H1 (cell line): ENCODE measurements around the gene MRPL45. TPM values are rescaled to one million over a fixed set of nuclear protein-coding genes. Genes with fewer than 3 reads are reported as not detected.
"Not testable (repeated sequence)": the region's sequence is repeated elsewhere in the genome, so short reads cannot be mapped to it uniquely, and the experiment has no call there.

Experiments used
- CTCF ChIA-PET: fragments of 300-600 bp; sonication (Branson Sonifier 250); formaldehyde crosslinking; loops from one replicate; lab custom pipeline; 2021; ENCODE audit not compliant: partially characterized antibody; lab: Charles Lee
- POLR2A ChIA-PET: fragments of 300-600 bp; sonication (Branson Sonifier 250); formaldehyde crosslinking; loops from one replicate; lab custom pipeline; 2021; ENCODE audit warnings: inconsistent platforms; ENCODE audit not compliant: partially characterized antibody; lab: Charles Lee
- DNase-seq, 2 experiments: peaks; one replicate each; pipeline versions ENCODE4 v3.0.0 to v3.0.0-alpha.2; 2010 to 2022; ENCODE audit warnings: low spot score in 2 of 2, low read depth in 1 of 2, mixed read lengths in 1 of 2
- FAIRE-seq: peaks from 2 replicates; lab custom pipeline; 2011; peaks lifted over from hg19 to GRCh38; lab: Jason Lieb, UNC
- H2AFZ ChIP-seq: 2 replicates; pipeline ENCODE4 v1.8.1; 2012; ENCODE audit warnings: low read length, inconsistent platforms
- H2AK5ac ChIP-seq: 2 replicates; pipeline ENCODE4 v1.6.1; 2013; ENCODE audit warnings: low read depth, low read length
- H2BK120ac ChIP-seq: replicated peaks from 2 replicates; pipeline ENCODE3; 2013; ENCODE audit warnings: low read depth, low read length, inconsistent platforms
- H2BK12ac ChIP-seq: 2 replicates; pipeline ENCODE4 v1.6.1; 2013; ENCODE audit warnings: low read depth, low read length
- H2BK15ac ChIP-seq: 2 replicates; pipeline ENCODE4 v1.6.1; 2013; ENCODE audit warnings: low read length
- H2BK20ac ChIP-seq: 2 replicates; pipeline ENCODE4 v1.6.1; 2013; ENCODE audit warnings: low read length
- H2BK5ac ChIP-seq: 2 replicates; pipeline ENCODE4 v1.6.1; 2013; ENCODE audit warnings: low read depth, low read length
- H3K14ac ChIP-seq: 2 replicates; pipeline ENCODE4 v1.6.1; 2013; ENCODE audit warnings: inconsistent platforms; ENCODE audit not compliant: insufficient read length
- H3K18ac ChIP-seq: 2 replicates; pipeline ENCODE4 v1.6.1; 2013; ENCODE audit warnings: low read length; ENCODE audit errors: extremely low read depth
- H3K23ac ChIP-seq: 2 replicates; pipeline ENCODE4 v1.6.1; 2013; ENCODE audit warnings: inconsistent platforms; ENCODE audit not compliant: insufficient read length
- H3K23me2 ChIP-seq: 2 replicates; pipeline ENCODE4 v1.6.1; 2013; ENCODE audit warnings: low read depth, low read length
- H3K27ac ChIP-seq: 2 replicates; pipeline ENCODE4 v1.6.1; 2011; ENCODE audit warnings: low read depth, low read length, inconsistent platforms
- H3K27me3 ChIP-seq, 4 experiments: replicated peaks in 1 of 4; 1 replicate in 1 of 4; 2 replicates in 3 of 4; pipeline versions ENCODE4 v1.6.1 to v1.8.1; 2011 to 2013; ENCODE audit warnings: low read length in 3 of 4, mild to moderate bottlenecking in 3 of 4, inconsistent platforms in 2 of 4, mixed read lengths in 2 of 4, moderate library complexity in 1 of 4; ENCODE audit not compliant: control insufficient read depth in 3 of 4, insufficient read depth in 3 of 4; ENCODE audit errors: extremely low read depth in 1 of 4
- H3K36me3 ChIP-seq, 4 experiments: 2 replicates each; pipeline versions ENCODE4 v1.6.1 to v1.8.1; 2011 to 2013; ENCODE audit warnings: mild to moderate bottlenecking in 4 of 4, low read length in 3 of 4, moderate library complexity in 2 of 4, control low read depth in 1 of 4, inconsistent platforms in 1 of 4; ENCODE audit not compliant: insufficient read depth in 4 of 4, control insufficient read depth in 2 of 4
- H3K4ac ChIP-seq: replicated peaks from 2 replicates; pipeline ENCODE3; 2013; ENCODE audit warnings: low read length, low read depth, mixed read lengths, inconsistent platforms; ENCODE audit not compliant: insufficient read length
- H3K4me1 ChIP-seq, 4 experiments: replicated peaks in 1 of 4; 1 replicate in 1 of 4; 2 replicates in 3 of 4; pipeline versions ENCODE4 v1.6.1 to v1.8.1; 2011 to 2013; ENCODE audit warnings: low read length in 3 of 4, inconsistent platforms in 2 of 4, mixed read lengths in 1 of 4; ENCODE audit not compliant: insufficient read depth in 4 of 4, control insufficient read depth in 3 of 4
- H3K4me2 ChIP-seq, 2 experiments: 2 replicates each; pipeline versions ENCODE4 v1.6.1 to v1.8.1; 2011 to 2013; ENCODE audit warnings: low read depth in 2 of 2, low read length in 2 of 2, control low read depth in 1 of 2, inconsistent platforms in 1 of 2, mild to moderate bottlenecking in 1 of 2; ENCODE audit not compliant: insufficient read depth in 1 of 2
- H3K4me3 ChIP-seq, 4 experiments: fragments of 200-600, 300-600 bp in 1 of 4; sonication (generic), shearing (Covaris generic), sonication (Bioruptor Twin) in 1 of 4; 2 replicates each; pipeline versions ENCODE4 v1.5.1 to v1.8.1; 2011 to 2016; ENCODE audit warnings: low read length in 4 of 4, low read depth in 3 of 4, control low read depth in 2 of 4, inconsistent platforms in 2 of 4, mild to moderate bottlenecking in 2 of 4, mixed read lengths in 1 of 4, moderate library complexity in 1 of 4; ENCODE audit not compliant: insufficient read depth in 2 of 4; ENCODE audit errors: extremely low read depth in 1 of 4
- H3K56ac ChIP-seq: replicated peaks from 2 replicates; pipeline ENCODE3; 2013; ENCODE audit warnings: low read depth, mild to moderate bottlenecking, mixed read lengths, low read length, inconsistent platforms; ENCODE audit not compliant: insufficient read length
- H3K79me1 ChIP-seq: 2 replicates; pipeline ENCODE4 v1.6.1; 2013; ENCODE audit warnings: low read depth, low read length, control low read depth
- H3K79me2 ChIP-seq, 2 experiments: 2 replicates each; pipeline versions ENCODE4 v1.6.1 to v1.8.1; 2012 to 2013; ENCODE audit warnings: low read length in 2 of 2, mild to moderate bottlenecking in 2 of 2, inconsistent platforms in 1 of 2; ENCODE audit not compliant: insufficient read depth in 2 of 2, control insufficient read depth in 1 of 2
- H3K9ac ChIP-seq, 4 experiments: replicated peaks in 1 of 4; 1 replicate in 1 of 4; 2 replicates in 3 of 4; pipeline versions ENCODE4 v1.6.1 to v1.8.1; 2011 to 2013; ENCODE audit warnings: low read depth in 3 of 4, low read length in 3 of 4, control low read depth in 2 of 4, mild to moderate bottlenecking in 2 of 4, moderate library complexity in 2 of 4, inconsistent platforms in 1 of 4; ENCODE audit errors: extremely low read depth in 1 of 4
- H3K9me3 ChIP-seq, 2 experiments: 2 replicates each; pipeline versions ENCODE4 v1.6.1 to v1.8.1; 2012 to 2013; ENCODE audit warnings: mild to moderate bottlenecking in 2 of 2, moderate library complexity in 2 of 2, control low read depth in 1 of 2, inconsistent platforms in 1 of 2, low read depth in 1 of 2, low read length in 1 of 2, mixed read lengths in 1 of 2; ENCODE audit not compliant: insufficient read depth in 2 of 2
- H4K20me1 ChIP-seq, 2 experiments: replicated peaks in 1 of 2; 2 replicates each; pipeline versions ENCODE3 to v1.8.1; 2011 to 2013; ENCODE audit warnings: inconsistent platforms in 2 of 2, low read length in 2 of 2, mild to moderate bottlenecking in 1 of 2; ENCODE audit not compliant: insufficient read depth in 2 of 2, control insufficient read depth in 1 of 2
- H4K5ac ChIP-seq: 2 replicates; pipeline ENCODE4 v1.6.1; 2013; ENCODE audit warnings: low read length, low read depth, mixed read lengths, inconsistent platforms; ENCODE audit not compliant: insufficient read length
- H4K8ac ChIP-seq: 2 replicates; pipeline ENCODE4 v1.8.0; 2013; ENCODE audit warnings: mild to moderate bottlenecking, moderate library complexity, low read length, inconsistent platforms; ENCODE audit not compliant: insufficient read depth; ENCODE audit errors: extremely low read depth
- H4K91ac ChIP-seq: replicated peaks from 2 replicates; pipeline ENCODE3; 2013; ENCODE audit warnings: low read length, mixed read lengths, inconsistent platforms; ENCODE audit not compliant: insufficient read length
- MAX ChIP-seq: IDR thresholded peaks from 2 replicates; pipeline ENCODE4 v1.6.1; 2012; ENCODE audit warnings: inconsistent platforms
- PHF8 ChIP-seq: fragments of 200-600 bp; sonication (generic); conservative IDR thresholded peaks from 2 replicates; pipeline ENCODE4 v1.7.1; 2012; ENCODE audit warnings: low read depth, mild to moderate bottlenecking, inconsistent platforms, low read length, moderate library complexity
- POLR2A ChIP-seq, 2 experiments: IDR thresholded peaks; 1 replicate in 1 of 2; 2 replicates in 1 of 2; pipeline ENCODE4 v1.6.1; 2011; ENCODE audit warnings: low read depth in 2 of 2, low read length in 2 of 2, mild to moderate bottlenecking in 2 of 2; ENCODE audit errors: control extremely low read depth in 1 of 2
- WGBS, 2 experiments: shearing (Covaris generic) in 1 of 2; methylation state at CpG; one replicate each; pipeline versions ENCODE4 v1.1.6 to v1.1.7; 2013 to 2015; ENCODE audit warnings: low lambda C conversion rate in 2 of 2, mixed read lengths in 2 of 2, inconsistent platforms in 1 of 2, low coverage in 1 of 2, missing lambda C conversion rate in 1 of 2; ENCODE audit not compliant: insufficient replicate concordance in 2 of 2, insufficient coverage in 1 of 2, insufficient read length in 1 of 2; ENCODE audit errors: extremely low coverage in 1 of 2, missing lambda C conversion rate in 1 of 2; 5-methylcytosine and 5-hydroxymethylcytosine counted together
- polyA plus RNA-seq, 7 experiments: library from polyadenylated mRNA; depleted of rRNA in 3 of 7; stranded (reverse) in 5 of 7; unstranded in 2 of 7; fragments of >200 nt in 5 of 7; fragments of 200-250 nt in 2 of 7; gene quantifications; 1 replicate in 5 of 7; 2 replicates in 1 of 7; 4 replicates in 1 of 7; pipeline versions ENCODE4 v1.2.1 to v1.2.3, GENCODE V29; 2011 to 2013; ENCODE audit warnings: missing spikeins in 2 of 7, mixed read lengths in 2 of 7
- total RNA-seq: library from RNA; stranded (reverse); fragmentation: NEBNext Ultra II Directional; extraction: Animal tissue kit (Norgen Biotek cat#: 25700); gene quantifications from 2 replicates; pipeline ENCODE4 v1.2.1, GENCODE V29; 2021
- TF ChIP-seq, protein P1 (sequence below): IDR thresholded peaks from 2 replicates; pipeline ENCODE4 v1.6.1; 2012; ENCODE audit warnings: inconsistent platforms
- TF ChIP-seq, protein P2 (sequence below): IDR thresholded peaks from 2 replicates; pipeline ENCODE4 v1.6.1; 2011; ENCODE audit warnings: low read length, improper control_type of control experiment

Gene MRPL45
- total and polyA plus RNA-seq, 2 of the 8 experiments (the other 6 are each of a cell fraction or from before 2014, with no cell fraction given): 65.6 to 71.7 TPM

DNA sequence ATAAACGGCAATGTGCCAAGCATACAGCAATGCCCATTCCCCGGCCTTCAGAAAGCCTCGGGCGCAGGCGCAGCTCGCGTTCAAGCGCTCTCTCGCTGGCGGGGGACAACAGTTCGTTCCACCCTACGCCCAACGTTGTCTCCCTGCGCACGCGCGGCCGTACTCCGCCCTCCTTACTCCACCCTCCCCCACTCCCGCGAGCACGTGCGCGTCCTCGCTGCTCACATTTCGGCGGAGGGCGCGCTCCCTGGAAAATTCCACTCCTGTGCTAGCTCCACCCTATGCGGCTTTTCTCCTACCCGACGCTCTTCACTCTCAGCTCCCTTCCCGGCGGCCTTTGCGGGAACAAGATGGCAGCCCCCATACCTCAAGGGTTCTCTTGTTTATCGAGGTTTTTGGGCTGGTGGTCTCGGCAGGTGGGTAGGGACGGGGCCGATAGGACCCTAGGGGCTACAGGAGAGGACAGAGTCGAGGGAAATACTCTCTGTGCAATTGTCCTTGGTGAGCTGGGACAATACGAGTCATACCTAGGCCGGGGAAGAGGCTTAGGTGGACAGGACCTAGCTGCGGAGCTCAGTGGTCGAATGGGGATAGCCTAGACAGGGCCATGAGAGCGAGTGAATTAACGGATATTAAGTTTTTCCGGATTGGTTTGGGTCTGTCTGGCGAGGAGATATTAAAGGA lies at the start of gene MRPL45 (continued):
- TF ChIP-seq POLR2A (IDR thresholded peaks at IDR 0.05; ENCODE audit: control extremely low read depth in 1 of 2, low read depth in 2 of 2, low read length in 2 of 2) (peak in 1 of 2 experiments; percentile 67; a peak in 2 of 3 replicates), MAX (peak; percentile 94), PHF8 (peak; percentile 59)
- TF ChIP-seq, protein P1, sequence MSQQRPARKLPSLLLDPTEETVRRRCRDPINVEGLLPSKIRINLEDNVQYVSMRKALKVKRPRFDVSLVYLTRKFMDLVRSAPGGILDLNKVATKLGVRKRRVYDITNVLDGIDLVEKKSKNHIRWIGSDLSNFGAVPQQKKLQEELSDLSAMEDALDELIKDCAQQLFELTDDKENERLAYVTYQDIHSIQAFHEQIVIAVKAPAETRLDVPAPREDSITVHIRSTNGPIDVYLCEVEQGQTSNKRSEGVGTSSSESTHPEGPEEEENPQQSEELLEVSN: peak; percentile 36
- TF ChIP-seq, protein P2, sequence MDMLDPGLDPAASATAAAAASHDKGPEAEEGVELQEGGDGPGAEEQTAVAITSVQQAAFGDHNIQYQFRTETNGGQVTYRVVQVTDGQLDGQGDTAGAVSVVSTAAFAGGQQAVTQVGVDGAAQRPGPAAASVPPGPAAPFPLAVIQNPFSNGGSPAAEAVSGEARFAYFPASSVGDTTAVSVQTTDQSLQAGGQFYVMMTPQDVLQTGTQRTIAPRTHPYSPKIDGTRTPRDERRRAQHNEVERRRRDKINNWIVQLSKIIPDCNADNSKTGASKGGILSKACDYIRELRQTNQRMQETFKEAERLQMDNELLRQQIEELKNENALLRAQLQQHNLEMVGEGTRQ: peak; percentile 34; the same call in 1 of the 2 replicates

DNA sequence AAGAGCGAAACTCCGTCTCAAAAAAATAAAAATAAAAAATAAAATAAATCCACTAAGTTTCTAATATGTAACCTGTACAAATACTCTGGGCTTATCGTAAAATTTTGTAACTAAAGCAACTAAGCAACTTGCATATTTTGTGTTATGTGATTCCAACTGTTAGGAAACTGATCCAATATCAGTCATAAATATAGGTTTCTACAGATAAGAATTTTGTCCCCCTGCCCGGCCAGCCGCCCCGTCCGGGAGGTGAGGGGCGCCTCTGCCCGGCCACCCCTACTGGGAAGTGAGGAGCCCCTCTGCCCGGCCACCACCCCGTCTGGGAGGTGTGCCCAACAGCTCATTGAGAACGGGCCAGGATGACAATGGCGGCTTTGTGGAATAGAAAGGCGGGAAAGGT lies 43.8 kb upstream of the MRPL45 start:
- H3K9me3 ChIP-seq, H3K4me2 ChIP-seq, H3K18ac ChIP-seq, H3K36me3 ChIP-seq, POLR2A ChIA-PET, H3K27ac ChIP-seq, H2BK20ac ChIP-seq, H3K14ac ChIP-seq, H4K8ac ChIP-seq, H2BK12ac ChIP-seq, H3K23ac ChIP-seq, FAIRE-seq, H3K27me3 ChIP-seq, H3K4ac ChIP-seq, H3K4me1 ChIP-seq, H4K5ac ChIP-seq, H2BK15ac ChIP-seq, H2AK5ac ChIP-seq, H3K23me2 ChIP-seq, H2BK5ac ChIP-seq, H3K4me3 ChIP-seq, H4K20me1 ChIP-seq, H3K79me1 ChIP-seq, H3K56ac ChIP-seq, H4K91ac ChIP-seq, CTCF ChIA-PET, H2AFZ ChIP-seq, H2BK120ac ChIP-seq, H3K9ac ChIP-seq: not testable (repeated sequence)
- peak in 1 of 2 experiments; percentile 8 for DNase-seq
- H3K79me2 ChIP-seq: peaks cover 0 to 35% of the 10 kb centered on the region in 2 experiments; a peak in 2 of 4 replicates
- 93% methylated on average over 9 of the region's 14 CpGs; no CpG with 5 or more reads in 1 of the 2 experiments for WGBS, 2 experiments
